Liver (tissue), 3 donors: ENCODE results near the gene ZNF705A.

Source experiments
- EGR1 ChIP-seq, 2 donors: IDR thresholded peaks; 2 replicates each; pipeline ENCODE4 v1.6.1; 2016 to 2018; ENCODE audit warnings: antibody characterized with exemption in 2 of 2, low read depth in 2 of 2
- FOXA1 ChIP-seq: IDR thresholded peaks from 2 replicates; pipeline ENCODE4 v1.6.1; 2016; ENCODE audit warnings: antibody characterized with exemption
- GABPA ChIP-seq, 2 donors: IDR thresholded peaks in 1 of 2; conservative IDR thresholded peaks in 1 of 2; 2 replicates each; pipeline ENCODE4 v1.6.1; 2016; ENCODE audit warnings: antibody characterized with exemption in 2 of 2, mild to moderate bottlenecking in 1 of 2, moderate library complexity in 1 of 2
- HNF4A ChIP-seq, 2 donors: conservative IDR thresholded peaks; 2 replicates each; pipeline ENCODE4 v1.6.1; 2016; ENCODE audit warnings: antibody characterized with exemption in 2 of 2, mild to moderate bottlenecking in 2 of 2
- HNF4G ChIP-seq: IDR thresholded peaks from 2 replicates; pipeline ENCODE4 v1.6.1; 2016; ENCODE audit warnings: antibody characterized with exemption
- RAD21 ChIP-seq, 2 donors: IDR thresholded peaks; 2 replicates each; pipeline ENCODE4 v1.6.1; 2016; ENCODE audit warnings: antibody characterized with exemption in 2 of 2, mild to moderate bottlenecking in 2 of 2
- RXRA ChIP-seq, 2 donors: IDR thresholded peaks; 2 replicates each; pipeline ENCODE4 v1.6.1; 2017 to 2018; ENCODE audit warnings: antibody characterized with exemption in 2 of 2, mild to moderate bottlenecking in 1 of 2
- SP1 ChIP-seq: IDR thresholded peaks from 2 replicates; pipeline ENCODE4 v1.6.1; 2018; ENCODE audit warnings: antibody characterized with exemption, mild to moderate bottlenecking
- YY1 ChIP-seq: IDR thresholded peaks from 2 replicates; pipeline ENCODE4 v1.6.1; 2016; ENCODE audit warnings: antibody characterized with exemption, mild to moderate bottlenecking
- TF ChIP-seq, protein P1 (sequence below): fragments of 150-350 bp; IDR thresholded peaks from 2 replicates; pipeline ENCODE4 v1.5.1; 2017; ENCODE audit warnings: improper control_type of control experiment, low read depth, low read length; ENCODE audit not compliant: missing input control
- TF ChIP-seq, protein P2 (sequence below): IDR thresholded peaks from 2 replicates; pipeline ENCODE4 v1.6.1; 2016; ENCODE audit warnings: antibody characterized with exemption, mild to moderate bottlenecking
- TF ChIP-seq, protein P3 (sequence below): IDR thresholded peaks from 2 replicates; pipeline ENCODE4 v1.6.1; 2016; ENCODE audit warnings: antibody characterized with exemption
- TF ChIP-seq, protein P4 (sequence below): IDR thresholded peaks from 2 replicates; pipeline ENCODE4 v1.6.1; 2016; ENCODE audit warnings: antibody characterized with exemption
- donor health status: healthy.
- donor health status: healthy.

DNA sequence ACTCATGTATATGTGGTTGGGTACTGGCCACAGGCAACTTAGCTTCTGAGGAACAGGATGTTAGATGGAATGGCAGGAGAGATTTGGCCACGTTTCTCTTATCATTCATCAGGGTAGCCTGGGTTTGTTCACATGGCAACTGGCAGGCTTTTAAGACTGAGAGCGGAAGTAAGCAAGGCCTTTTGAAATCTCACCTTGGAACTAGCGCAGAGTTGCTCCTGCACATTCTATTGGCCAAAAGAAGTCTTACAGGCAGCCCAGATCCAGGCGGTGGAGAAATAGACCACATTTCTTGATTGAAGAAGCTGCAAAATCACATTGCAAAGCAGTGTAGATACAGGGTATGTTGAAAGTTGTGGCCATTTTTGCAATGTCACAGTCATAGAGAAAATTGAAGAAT is 29.7 kb upstream of the ZNF705A start:
- TF ChIP-seq, protein P1, sequence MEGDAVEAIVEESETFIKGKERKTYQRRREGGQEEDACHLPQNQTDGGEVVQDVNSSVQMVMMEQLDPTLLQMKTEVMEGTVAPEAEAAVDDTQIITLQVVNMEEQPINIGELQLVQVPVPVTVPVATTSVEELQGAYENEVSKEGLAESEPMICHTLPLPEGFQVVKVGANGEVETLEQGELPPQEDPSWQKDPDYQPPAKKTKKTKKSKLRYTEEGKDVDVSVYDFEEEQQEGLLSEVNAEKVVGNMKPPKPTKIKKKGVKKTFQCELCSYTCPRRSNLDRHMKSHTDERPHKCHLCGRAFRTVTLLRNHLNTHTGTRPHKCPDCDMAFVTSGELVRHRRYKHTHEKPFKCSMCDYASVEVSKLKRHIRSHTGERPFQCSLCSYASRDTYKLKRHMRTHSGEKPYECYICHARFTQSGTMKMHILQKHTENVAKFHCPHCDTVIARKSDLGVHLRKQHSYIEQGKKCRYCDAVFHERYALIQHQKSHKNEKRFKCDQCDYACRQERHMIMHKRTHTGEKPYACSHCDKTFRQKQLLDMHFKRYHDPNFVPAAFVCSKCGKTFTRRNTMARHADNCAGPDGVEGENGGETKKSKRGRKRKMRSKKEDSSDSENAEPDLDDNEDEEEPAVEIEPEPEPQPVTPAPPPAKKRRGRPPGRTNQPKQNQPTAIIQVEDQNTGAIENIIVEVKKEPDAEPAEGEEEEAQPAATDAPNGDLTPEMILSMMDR: no peak
- TF ChIP-seq FOXA1: no peak
- TF ChIP-seq, protein P2, sequence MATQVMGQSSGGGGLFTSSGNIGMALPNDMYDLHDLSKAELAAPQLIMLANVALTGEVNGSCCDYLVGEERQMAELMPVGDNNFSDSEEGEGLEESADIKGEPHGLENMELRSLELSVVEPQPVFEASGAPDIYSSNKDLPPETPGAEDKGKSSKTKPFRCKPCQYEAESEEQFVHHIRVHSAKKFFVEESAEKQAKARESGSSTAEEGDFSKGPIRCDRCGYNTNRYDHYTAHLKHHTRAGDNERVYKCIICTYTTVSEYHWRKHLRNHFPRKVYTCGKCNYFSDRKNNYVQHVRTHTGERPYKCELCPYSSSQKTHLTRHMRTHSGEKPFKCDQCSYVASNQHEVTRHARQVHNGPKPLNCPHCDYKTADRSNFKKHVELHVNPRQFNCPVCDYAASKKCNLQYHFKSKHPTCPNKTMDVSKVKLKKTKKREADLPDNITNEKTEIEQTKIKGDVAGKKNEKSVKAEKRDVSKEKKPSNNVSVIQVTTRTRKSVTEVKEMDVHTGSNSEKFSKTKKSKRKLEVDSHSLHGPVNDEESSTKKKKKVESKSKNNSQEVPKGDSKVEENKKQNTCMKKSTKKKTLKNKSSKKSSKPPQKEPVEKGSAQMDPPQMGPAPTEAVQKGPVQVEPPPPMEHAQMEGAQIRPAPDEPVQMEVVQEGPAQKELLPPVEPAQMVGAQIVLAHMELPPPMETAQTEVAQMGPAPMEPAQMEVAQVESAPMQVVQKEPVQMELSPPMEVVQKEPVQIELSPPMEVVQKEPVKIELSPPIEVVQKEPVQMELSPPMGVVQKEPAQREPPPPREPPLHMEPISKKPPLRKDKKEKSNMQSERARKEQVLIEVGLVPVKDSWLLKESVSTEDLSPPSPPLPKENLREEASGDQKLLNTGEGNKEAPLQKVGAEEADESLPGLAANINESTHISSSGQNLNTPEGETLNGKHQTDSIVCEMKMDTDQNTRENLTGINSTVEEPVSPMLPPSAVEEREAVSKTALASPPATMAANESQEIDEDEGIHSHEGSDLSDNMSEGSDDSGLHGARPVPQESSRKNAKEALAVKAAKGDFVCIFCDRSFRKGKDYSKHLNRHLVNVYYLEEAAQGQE: no peak
- TF ChIP-seq, protein P3, sequence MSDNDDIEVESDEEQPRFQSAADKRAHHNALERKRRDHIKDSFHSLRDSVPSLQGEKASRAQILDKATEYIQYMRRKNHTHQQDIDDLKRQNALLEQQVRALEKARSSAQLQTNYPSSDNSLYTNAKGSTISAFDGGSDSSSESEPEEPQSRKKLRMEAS: no peak
- TF ChIP-seq YY1: no peak
- TF ChIP-seq RAD21 (IDR thresholded peaks at IDR 0.05): no peak
- no peak for TF ChIP-seq EGR1 (IDR thresholded peaks at IDR 0.05; ENCODE audit: low read depth in 2 of 2)
- TF ChIP-seq SP1: no peak
- no peak for TF ChIP-seq GABPA (IDR thresholded peaks at IDR 0.05 in 1 of 2, conservative IDR thresholded peaks at IDR 0.05 in 1 of 2)
- TF ChIP-seq RXRA (IDR thresholded peaks at IDR 0.05): no peak
- TF ChIP-seq HNF4A (conservative IDR thresholded peaks at IDR 0.05): no peak
- TF ChIP-seq, protein P4, sequence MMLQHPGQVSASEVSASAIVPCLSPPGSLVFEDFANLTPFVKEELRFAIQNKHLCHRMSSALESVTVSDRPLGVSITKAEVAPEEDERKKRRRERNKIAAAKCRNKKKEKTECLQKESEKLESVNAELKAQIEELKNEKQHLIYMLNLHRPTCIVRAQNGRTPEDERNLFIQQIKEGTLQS: no peak
- no peak for TF ChIP-seq HNF4G
